HCT116 (cell line): ENCODE data around the gene FBRS. TPM values are rescaled to one million over a fixed set of nuclear protein-coding genes. Genes with fewer than 3 reads are reported as not detected.

ENCODE experiments used
- ATAC-seq: fragments of 200-7000 bp; cut with Tn5 transposase; 2 replicates; pipeline ENCODE4 v1.9.1; 2020; ENCODE audit warnings: mild to moderate bottlenecking, moderate library complexity
- BruUV-seq: library from RNA; stranded (reverse); fragments of 400-500 nt; replicated peaks from 2 replicates; lab custom pipeline; 2021; lab: Mats Ljungman, UMichigan
- CTCF ChIA-PET: fragments of 300-600 bp; sonication (Branson Sonifier 250); formaldehyde crosslinking; loops from one replicate; lab custom pipeline; 2021; ENCODE audit warnings: antibody characterized with exemption; lab: Charles Lee
- POLR2A ChIA-PET: fragments of 300-600, 350-600 bp; sonication (Branson Sonifier 250); formaldehyde crosslinking; loops from one replicate; lab custom pipeline; 2021; ENCODE audit warnings: antibody characterized with exemption; lab: Charles Lee
- RAD21 ChIA-PET, 2 experiments: fragments of 300-600 bp; sonication (Branson Sonifier 250); formaldehyde crosslinking; loops; one replicate each; lab custom pipeline; 2023; ENCODE audit warnings: low total read pairs in 2 of 2; ENCODE audit not compliant: uncharacterized antibody in 2 of 2, unreplicated experiment in 2 of 2, low non-redundant PET in 1 of 2; lab: Charles Lee
- DNase-seq: peaks from one replicate; pipeline ENCODE4 v3.0.0-alpha.2; 2010; ENCODE audit warnings: low read depth, low spot score
- H2AFZ ChIP-seq: fragments of 200-600 bp; shearing (Covaris generic), sonication (generic); 2 replicates; pipeline ENCODE4 v1.6.1; 2017; ENCODE audit warnings: low read depth, mixed run types, mixed read lengths, antibody characterized with exemption, low read length; ENCODE audit not compliant: poor library complexity, severe bottlenecking
- H3K27ac ChIP-seq: 2 replicates; pipeline ENCODE4 v1.5.1; 2012; ENCODE audit warnings: low read depth, low read length
- H3K27me3 ChIP-seq: fragments of 200-600 bp; sonication (generic); 2 replicates; pipeline ENCODE4 v1.6.1; 2016; ENCODE audit warnings: mixed run types, low read length, mixed read lengths; ENCODE audit not compliant: insufficient read depth
- H3K36me3 ChIP-seq, 2 experiments: fragments of 200-500 bp in 1 of 2; fragments of 200-600 bp in 1 of 2; sonication (Bioruptor generic) in 1 of 2; sonication (generic) in 1 of 2; 2 replicates each; pipeline versions ENCODE4 v1.5.1 to v1.6.1; 2014 to 2016; ENCODE audit warnings: low read length in 2 of 2, inconsistent platforms in 1 of 2, mixed read lengths in 1 of 2, mixed run types in 1 of 2; ENCODE audit not compliant: insufficient read depth in 2 of 2, control insufficient read depth in 1 of 2
- H3K4me1 ChIP-seq, 2 experiments: fragments of 200-600 bp in 1 of 2; sonication (generic) in 1 of 2; 2 replicates each; pipeline versions ENCODE4 v1.5.1 to v1.6.1; 2012 to 2017; ENCODE audit warnings: low read length in 2 of 2, inconsistent platforms in 1 of 2, mild to moderate bottlenecking in 1 of 2, mixed read lengths in 1 of 2, mixed run types in 1 of 2, moderate library complexity in 1 of 2; ENCODE audit not compliant: insufficient read depth in 2 of 2, control insufficient read depth in 1 of 2
- H3K4me2 ChIP-seq: fragments of 200-600 bp; sonication (generic); 2 replicates; pipeline ENCODE4 v1.6.1; 2017; ENCODE audit warnings: mixed run types, low read length, mixed read lengths
- H3K4me3 ChIP-seq, 2 experiments: fragments of 200-600 bp in 1 of 2; sonication (generic) in 1 of 2; replicated peaks in 1 of 2; 2 replicates each; pipeline ENCODE4 v1.5.1; 2011 to 2016; ENCODE audit warnings: low read length in 2 of 2, control low read depth in 1 of 2, low read depth in 1 of 2, mild to moderate bottlenecking in 1 of 2, mixed read lengths in 1 of 2, mixed run types in 1 of 2
- H3K79me2 ChIP-seq: fragments of 200-600 bp; sonication (generic); 2 replicates; pipeline ENCODE4 v1.6.1; 2017; ENCODE audit warnings: mild to moderate bottlenecking, mixed run types, low read length, moderate library complexity, mixed read lengths; ENCODE audit not compliant: insufficient read depth
- H3K9ac ChIP-seq: fragments of 200-600 bp; sonication (generic); 2 replicates; pipeline ENCODE4 v1.6.1; 2016; ENCODE audit warnings: low read length, mixed read lengths
- H3K9me2 ChIP-seq: fragments of 200-600 bp; sonication (generic), shearing (Covaris generic); 2 replicates; pipeline ENCODE4 v1.6.1; 2017; ENCODE audit warnings: mixed run types, mild to moderate bottlenecking, moderate library complexity; ENCODE audit not compliant: insufficient read depth
- H3K9me3 ChIP-seq, 2 experiments: fragments of 200-500 bp in 1 of 2; fragments of 200-600 bp in 1 of 2; sonication (Bioruptor generic) in 1 of 2; sonication (generic) in 1 of 2; 2 replicates each; pipeline ENCODE4 v1.6.1; 2014 to 2017; ENCODE audit warnings: low read length in 2 of 2, mixed read lengths in 2 of 2, inconsistent platforms in 1 of 2, low read depth in 1 of 2, mild to moderate bottlenecking in 1 of 2, mixed run types in 1 of 2, moderate library complexity in 1 of 2; ENCODE audit not compliant: control insufficient read depth in 1 of 2, insufficient read depth in 1 of 2
- H4K20me1 ChIP-seq: fragments of 200-600 bp; sonication (generic), shearing (Covaris generic); 2 replicates; pipeline ENCODE4 v1.6.1; 2017; ENCODE audit warnings: mixed run types, mild to moderate bottlenecking, moderate library complexity; ENCODE audit not compliant: insufficient read depth
- CBX3 ChIP-seq: IDR thresholded peaks from 2 replicates; pipeline ENCODE4 v1.6.1; 2012; ENCODE audit warnings: low read depth
- CEBPB ChIP-seq: IDR thresholded peaks from 2 replicates; pipeline ENCODE4 v1.6.1; 2012; ENCODE audit warnings: low read depth
- EGR1 ChIP-seq: IDR thresholded peaks from 2 replicates; pipeline ENCODE4 v1.6.1; 2012; ENCODE audit warnings: low read depth
- ELF1 ChIP-seq: IDR thresholded peaks from 2 replicates; pipeline ENCODE4 v1.6.1; 2012; ENCODE audit warnings: low read depth, borderline replicate concordance
- EZH2 ChIP-seq: fragments of 200-600 bp; sonication (generic); IDR thresholded peaks from 2 replicates; pipeline ENCODE4 v1.6.1; 2017; ENCODE audit warnings: antibody characterized with exemption, mixed run types
- EZH2phosphoT487 ChIP-seq: fragments of 200-600 bp; IDR thresholded peaks from 2 replicates; pipeline ENCODE4 v1.6.1; 2018; ENCODE audit warnings: antibody characterized with exemption, borderline replicate concordance
- FOSL1 ChIP-seq: IDR thresholded peaks from 2 replicates; pipeline ENCODE4 v1.6.1; 2012; ENCODE audit warnings: low read depth
- JUND ChIP-seq: IDR thresholded peaks from 2 replicates; pipeline ENCODE4 v1.6.1; 2012
- POLR2A ChIP-seq: IDR thresholded peaks from 2 replicates; pipeline ENCODE4 v1.7.0; 2011; ENCODE audit warnings: borderline replicate concordance; ENCODE audit not compliant: insufficient read depth, insufficient read length; ENCODE audit errors: extremely low read depth
- RAD21 ChIP-seq: IDR thresholded peaks from 2 replicates; pipeline ENCODE4 v1.6.1; 2012; ENCODE audit warnings: low read depth, mild to moderate bottlenecking
- SIN3A ChIP-seq: IDR thresholded peaks from 2 replicates; pipeline ENCODE4 v1.6.1; 2012; ENCODE audit warnings: low read depth
- SP1 ChIP-seq: IDR thresholded peaks from 2 replicates; pipeline ENCODE4 v1.6.1; 2012; ENCODE audit warnings: low read depth
- ZFX ChIP-seq: fragments of 450-650 bp; IDR thresholded peaks from 2 replicates; pipeline ENCODE4 v1.6.1; 2017
- intact Hi-C: fragments of 100-400 bp; cut with micrococcal nuclease; formaldehyde crosslinking; loops from 2 replicates; pipeline ENCODE4 v1.10.0; 2022
- total RNA-seq: library from RNA; stranded (reverse); gene quantifications from one replicate; pipeline ENCODE4 v1.2.1, GENCODE V29; 2021; ENCODE audit not compliant: unreplicated experiment
- TF ChIP-seq, protein P1 (sequence below): IDR thresholded peaks from 2 replicates; pipeline ENCODE4 v1.6.1; 2011; ENCODE audit warnings: mild to moderate bottlenecking, low read length, moderate library complexity; ENCODE audit not compliant: insufficient replicate concordance; ENCODE audit errors: extremely low read depth
- TF ChIP-seq, protein P2 (sequence below): IDR thresholded peaks from 2 replicates; pipeline ENCODE4 v1.6.1; 2012
- TF ChIP-seq, protein P3 (sequence below): IDR thresholded peaks from 2 replicates; pipeline ENCODE4 v1.6.1; 2012; ENCODE audit warnings: low read depth

The FBRS gene
- total RNA-seq, 1 experiment from 2014 or later = 65.3 TPM

DNA sequence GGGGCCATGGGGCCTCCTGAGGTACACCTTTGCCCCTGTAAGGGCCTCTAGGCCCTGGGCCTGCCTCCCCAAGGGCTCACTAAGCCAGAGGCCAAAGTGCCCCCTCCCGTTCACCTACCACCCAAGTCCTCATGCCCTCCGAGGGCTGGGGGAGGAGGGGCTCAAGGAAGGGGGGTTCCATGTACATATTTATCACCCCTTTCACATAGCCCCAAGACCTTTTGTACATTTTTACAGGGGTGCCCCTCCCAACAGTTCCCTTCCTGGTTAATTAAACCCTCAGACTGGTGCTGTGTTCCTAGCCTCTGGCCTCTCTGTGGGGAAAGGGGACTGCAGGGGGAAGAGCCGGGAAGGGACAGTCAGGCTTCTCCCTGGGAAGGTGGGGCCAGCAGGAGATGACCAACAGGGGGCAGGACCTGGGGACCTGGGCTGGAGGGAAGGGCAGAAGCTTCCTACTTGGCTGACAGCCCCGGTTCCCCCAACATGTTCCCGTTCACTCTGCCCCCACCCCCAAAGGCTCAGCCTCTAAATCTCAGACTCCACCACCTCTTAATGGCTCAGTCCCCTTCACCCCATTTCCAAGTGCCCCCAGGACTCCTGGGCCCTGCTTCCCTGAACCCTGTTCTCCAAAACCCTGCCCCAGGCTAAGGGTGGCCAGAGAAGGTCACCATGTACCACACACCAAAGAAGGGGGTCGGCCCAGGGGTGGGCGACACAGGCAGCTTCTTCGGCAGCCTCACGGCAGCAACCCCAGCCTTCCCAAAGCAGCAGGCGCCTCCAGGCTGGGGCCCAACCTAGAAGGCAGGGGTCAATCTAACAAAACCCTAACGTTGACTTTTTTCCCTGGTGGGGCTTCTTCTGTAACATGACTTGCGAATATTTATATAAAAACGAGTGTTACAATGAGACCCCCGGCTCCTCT lies 11.9 kb downstream of the FBRS start:
- H3K9ac ChIP-seq = no peak overlapping the region
- no peaks in the 10 kb centered on the region for H3K79me2 ChIP-seq
- no peaks in the 10 kb centered on the region for H3K9me3 ChIP-seq
- ATAC-seq = 0 out of 2 replicates have a peak, but pooled peaks have one; percentile 48
- TSS peak; percentile 58 for BruUV-seq
- H3K4me3 ChIP-seq = no peak overlapping the region
- DNase-seq = no peak
- peaks cover 10 to 16% of the 10 kb centered on the region in 2 experiments; a peak in 2 of 4 replicates for H3K36me3 ChIP-seq
- H3K9me2 ChIP-seq = no peaks in the 10 kb centered on the region
- H3K27ac ChIP-seq = no peak overlapping the region
- H3K4me2 ChIP-seq = no peak overlapping the region
- intact Hi-C loops = no loop called here
- H3K4me1 ChIP-seq = no peaks in the 10 kb centered on the region
- H2AFZ ChIP-seq = no peak overlapping the region
- ChIA-PET RAD21 (no interaction called here), CTCF (no interaction called here)
- TF ChIP-seq, protein P1, sequence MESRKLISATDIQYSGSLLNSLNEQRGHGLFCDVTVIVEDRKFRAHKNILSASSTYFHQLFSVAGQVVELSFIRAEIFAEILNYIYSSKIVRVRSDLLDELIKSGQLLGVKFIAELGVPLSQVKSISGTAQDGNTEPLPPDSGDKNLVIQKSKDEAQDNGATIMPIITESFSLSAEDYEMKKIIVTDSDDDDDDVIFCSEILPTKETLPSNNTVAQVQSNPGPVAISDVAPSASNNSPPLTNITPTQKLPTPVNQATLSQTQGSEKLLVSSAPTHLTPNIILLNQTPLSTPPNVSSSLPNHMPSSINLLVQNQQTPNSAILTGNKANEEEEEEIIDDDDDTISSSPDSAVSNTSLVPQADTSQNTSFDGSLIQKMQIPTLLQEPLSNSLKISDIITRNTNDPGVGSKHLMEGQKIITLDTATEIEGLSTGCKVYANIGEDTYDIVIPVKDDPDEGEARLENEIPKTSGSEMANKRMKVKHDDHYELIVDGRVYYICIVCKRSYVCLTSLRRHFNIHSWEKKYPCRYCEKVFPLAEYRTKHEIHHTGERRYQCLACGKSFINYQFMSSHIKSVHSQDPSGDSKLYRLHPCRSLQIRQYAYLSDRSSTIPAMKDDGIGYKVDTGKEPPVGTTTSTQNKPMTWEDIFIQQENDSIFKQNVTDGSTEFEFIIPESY = no peak
- no peak for TF ChIP-seq EGR1
- TF ChIP-seq, protein P2, sequence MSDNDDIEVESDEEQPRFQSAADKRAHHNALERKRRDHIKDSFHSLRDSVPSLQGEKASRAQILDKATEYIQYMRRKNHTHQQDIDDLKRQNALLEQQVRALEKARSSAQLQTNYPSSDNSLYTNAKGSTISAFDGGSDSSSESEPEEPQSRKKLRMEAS = no peak
- no peak for TF ChIP-seq CBX3
- TF ChIP-seq EZH2phosphoT487 = no peak
- TF ChIP-seq, all 23 proteins: peak for 0
- H4K20me1 ChIP-seq = no peaks in the 10 kb centered on the region
- H3K27me3 ChIP-seq = no peaks in the 10 kb centered on the region
- POLR2A ChIA-PET = no interaction called here

DNA sequence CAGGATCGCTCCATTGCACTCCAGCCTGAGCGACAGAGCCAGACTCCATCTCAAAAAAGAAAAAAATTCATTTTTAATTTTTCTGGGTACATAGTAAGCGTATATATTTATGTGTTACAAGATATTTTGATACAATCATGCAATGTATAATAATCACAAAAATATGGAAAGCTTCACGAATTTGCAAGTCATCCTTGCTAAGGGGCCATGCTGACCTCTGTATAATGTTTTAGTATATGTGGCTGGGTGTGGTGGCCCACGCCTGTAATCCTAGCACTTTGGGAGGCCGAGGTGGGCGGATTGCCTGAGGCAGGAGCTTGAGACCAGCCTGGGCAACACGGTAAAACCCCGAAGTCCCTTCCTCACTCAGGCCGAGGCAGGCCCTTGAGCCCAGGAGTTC lies 16.9 kb downstream of the FBRS start:
- DNase-seq = no peak
- H3K9ac ChIP-seq = no peak overlapping the region
- RAD21 ChIA-PET = no interaction called here
- intact Hi-C loops = no loop called here
- no peaks in the 10 kb centered on the region for H3K9me3 ChIP-seq
- no peaks in the 10 kb centered on the region for H3K79me2 ChIP-seq
- CTCF ChIA-PET = no interaction called here
- H3K4me1 ChIP-seq = no peaks in the 10 kb centered on the region
- no peaks in the 10 kb centered on the region for H4K20me1 ChIP-seq
- no peak overlapping the region for H2AFZ ChIP-seq
- POLR2A ChIA-PET = no interaction called here
- no peak overlapping the region for H3K27ac ChIP-seq
- H3K4me3 ChIP-seq = no peak overlapping the region
- BruUV-seq = no TSS peak
- no peak for ATAC-seq
- no peaks in the 10 kb centered on the region for H3K9me2 ChIP-seq
- H3K4me2 ChIP-seq = no peak overlapping the region
- no peaks in the 10 kb centered on the region for H3K27me3 ChIP-seq
- no peaks in the 10 kb centered on the region for H3K36me3 ChIP-seq
- TF ChIP-seq ZFX (no peak), SP1 (no peak), CEBPB (no peak), SIN3A (no peak), EZH2 (no peak), POLR2A (no peak), RAD21 (no peak), FOSL1 (no peak), ELF1 (no peak), JUND (no peak)
- TF ChIP-seq, protein P3, sequence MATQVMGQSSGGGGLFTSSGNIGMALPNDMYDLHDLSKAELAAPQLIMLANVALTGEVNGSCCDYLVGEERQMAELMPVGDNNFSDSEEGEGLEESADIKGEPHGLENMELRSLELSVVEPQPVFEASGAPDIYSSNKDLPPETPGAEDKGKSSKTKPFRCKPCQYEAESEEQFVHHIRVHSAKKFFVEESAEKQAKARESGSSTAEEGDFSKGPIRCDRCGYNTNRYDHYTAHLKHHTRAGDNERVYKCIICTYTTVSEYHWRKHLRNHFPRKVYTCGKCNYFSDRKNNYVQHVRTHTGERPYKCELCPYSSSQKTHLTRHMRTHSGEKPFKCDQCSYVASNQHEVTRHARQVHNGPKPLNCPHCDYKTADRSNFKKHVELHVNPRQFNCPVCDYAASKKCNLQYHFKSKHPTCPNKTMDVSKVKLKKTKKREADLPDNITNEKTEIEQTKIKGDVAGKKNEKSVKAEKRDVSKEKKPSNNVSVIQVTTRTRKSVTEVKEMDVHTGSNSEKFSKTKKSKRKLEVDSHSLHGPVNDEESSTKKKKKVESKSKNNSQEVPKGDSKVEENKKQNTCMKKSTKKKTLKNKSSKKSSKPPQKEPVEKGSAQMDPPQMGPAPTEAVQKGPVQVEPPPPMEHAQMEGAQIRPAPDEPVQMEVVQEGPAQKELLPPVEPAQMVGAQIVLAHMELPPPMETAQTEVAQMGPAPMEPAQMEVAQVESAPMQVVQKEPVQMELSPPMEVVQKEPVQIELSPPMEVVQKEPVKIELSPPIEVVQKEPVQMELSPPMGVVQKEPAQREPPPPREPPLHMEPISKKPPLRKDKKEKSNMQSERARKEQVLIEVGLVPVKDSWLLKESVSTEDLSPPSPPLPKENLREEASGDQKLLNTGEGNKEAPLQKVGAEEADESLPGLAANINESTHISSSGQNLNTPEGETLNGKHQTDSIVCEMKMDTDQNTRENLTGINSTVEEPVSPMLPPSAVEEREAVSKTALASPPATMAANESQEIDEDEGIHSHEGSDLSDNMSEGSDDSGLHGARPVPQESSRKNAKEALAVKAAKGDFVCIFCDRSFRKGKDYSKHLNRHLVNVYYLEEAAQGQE = no peak
